GM10266 (cell line): ENCODE data around the gene EIF2B2.
"Not testable (repeated sequence)": the region's sequence is repeated elsewhere in the genome, so short reads cannot be mapped to it uniquely, and the experiment has no call there.

Source experiments
- DNase-seq: peaks from one replicate; pipeline ENCODE4 v3.0.0; 2012; ENCODE audit errors: extremely low spot score
- CTCF ChIP-seq: IDR thresholded peaks from 2 replicates; pipeline ENCODE4 v1.5.1; 2012; ENCODE audit warnings: mild to moderate bottlenecking, low read depth; ENCODE audit not compliant: control insufficient read depth, insufficient read depth; ENCODE audit errors: missing control alignments

The EIF2B2 gene

GRCh38 chr14:74988993-74989392 lies 13.7 kb upstream of the EIF2B2 start:
- no peak for TF ChIP-seq CTCF
- no peak for DNase-seq

- not testable (repeated sequence) for DNase-seq
Observed at GRCh38 chr14:74994182-74994581, 8.5 kb upstream of the EIF2B2 start.

GRCh38 chr14:74995781-74996180 lies 6.9 kb upstream of the EIF2B2 start:
- not testable (repeated sequence) for DNase-seq

GRCh38 chr14:75001261-75001660 lies 1.5 kb upstream of the EIF2B2 start:
- TF ChIP-seq CTCF = no peak
- no peak for DNase-seq

GRCh38 chr14:75001899-75002298 lies 822 bp upstream of the EIF2B2 start:
- DNase-seq = no peak
- TF ChIP-seq CTCF = no peak

GRCh38 chr14:75003250-75004027 lies 718 bp downstream of the EIF2B2 start:
- no peak for TF ChIP-seq CTCF

GRCh38 chr14:75005357-75005756 lies 2.6 kb downstream of the EIF2B2 start:
- TF ChIP-seq CTCF = no peak

More at GRCh38 chr14:75003250-75004027, 718 bp downstream of the EIF2B2 start:
- DNase-seq = no peak

GRCh38 chr14:75009176-75009575 lies 6.5 kb downstream of the EIF2B2 start:
- TF ChIP-seq CTCF = no peak
- DNase-seq = no peak

More at GRCh38 chr14:75005357-75005756, 2.6 kb downstream of the EIF2B2 start:
- DNase-seq = no peak
